ENCODE data around the gene MRPS18A.

MRPS18A gene

DNA sequence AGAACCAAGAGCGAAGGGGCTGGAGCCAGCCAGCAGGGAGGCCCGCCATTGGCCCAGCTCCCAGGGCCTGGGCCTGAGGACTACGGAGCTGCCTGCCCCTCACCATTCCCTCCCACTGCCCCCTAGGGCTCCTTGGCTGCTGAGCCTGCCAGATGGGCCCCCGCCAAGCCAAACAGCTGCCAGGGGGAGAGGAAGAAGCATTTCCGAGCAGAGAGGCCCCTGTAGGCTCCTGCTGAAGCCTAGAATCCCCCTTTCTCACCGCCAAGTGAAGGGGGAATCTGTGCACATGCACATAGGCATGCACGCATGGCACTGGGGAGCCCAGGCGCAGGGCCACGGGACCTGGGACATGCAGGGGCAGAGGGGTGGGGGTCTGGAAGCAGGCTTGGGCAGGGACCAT, 28.5 kb upstream of the MRPS18A start:
- Histone ChIP-seq H3K9me3 (no peaks in the 10 kb centered on the region), H3K4me3 (ENCODE audit: low read depth in 1 of 2, low read length in 1 of 2) (no peak overlapping the region), H3K36me3 (no peaks in the 10 kb centered on the region), H3K27ac (no peak overlapping the region), H3K4me1 (ENCODE audit: control insufficient read depth in 1 of 2, insufficient read depth in 1 of 2, low read depth in 1 of 2, low read length in 1 of 2) (no peaks in the 10 kb centered on the region), H3K27me3 (peaks cover 67% of the 10 kb centered on the region)
- TF ChIP-seq, protein P1, sequence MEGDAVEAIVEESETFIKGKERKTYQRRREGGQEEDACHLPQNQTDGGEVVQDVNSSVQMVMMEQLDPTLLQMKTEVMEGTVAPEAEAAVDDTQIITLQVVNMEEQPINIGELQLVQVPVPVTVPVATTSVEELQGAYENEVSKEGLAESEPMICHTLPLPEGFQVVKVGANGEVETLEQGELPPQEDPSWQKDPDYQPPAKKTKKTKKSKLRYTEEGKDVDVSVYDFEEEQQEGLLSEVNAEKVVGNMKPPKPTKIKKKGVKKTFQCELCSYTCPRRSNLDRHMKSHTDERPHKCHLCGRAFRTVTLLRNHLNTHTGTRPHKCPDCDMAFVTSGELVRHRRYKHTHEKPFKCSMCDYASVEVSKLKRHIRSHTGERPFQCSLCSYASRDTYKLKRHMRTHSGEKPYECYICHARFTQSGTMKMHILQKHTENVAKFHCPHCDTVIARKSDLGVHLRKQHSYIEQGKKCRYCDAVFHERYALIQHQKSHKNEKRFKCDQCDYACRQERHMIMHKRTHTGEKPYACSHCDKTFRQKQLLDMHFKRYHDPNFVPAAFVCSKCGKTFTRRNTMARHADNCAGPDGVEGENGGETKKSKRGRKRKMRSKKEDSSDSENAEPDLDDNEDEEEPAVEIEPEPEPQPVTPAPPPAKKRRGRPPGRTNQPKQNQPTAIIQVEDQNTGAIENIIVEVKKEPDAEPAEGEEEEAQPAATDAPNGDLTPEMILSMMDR (IDR thresholded peaks at IDR 0.05): no peak

DNA sequence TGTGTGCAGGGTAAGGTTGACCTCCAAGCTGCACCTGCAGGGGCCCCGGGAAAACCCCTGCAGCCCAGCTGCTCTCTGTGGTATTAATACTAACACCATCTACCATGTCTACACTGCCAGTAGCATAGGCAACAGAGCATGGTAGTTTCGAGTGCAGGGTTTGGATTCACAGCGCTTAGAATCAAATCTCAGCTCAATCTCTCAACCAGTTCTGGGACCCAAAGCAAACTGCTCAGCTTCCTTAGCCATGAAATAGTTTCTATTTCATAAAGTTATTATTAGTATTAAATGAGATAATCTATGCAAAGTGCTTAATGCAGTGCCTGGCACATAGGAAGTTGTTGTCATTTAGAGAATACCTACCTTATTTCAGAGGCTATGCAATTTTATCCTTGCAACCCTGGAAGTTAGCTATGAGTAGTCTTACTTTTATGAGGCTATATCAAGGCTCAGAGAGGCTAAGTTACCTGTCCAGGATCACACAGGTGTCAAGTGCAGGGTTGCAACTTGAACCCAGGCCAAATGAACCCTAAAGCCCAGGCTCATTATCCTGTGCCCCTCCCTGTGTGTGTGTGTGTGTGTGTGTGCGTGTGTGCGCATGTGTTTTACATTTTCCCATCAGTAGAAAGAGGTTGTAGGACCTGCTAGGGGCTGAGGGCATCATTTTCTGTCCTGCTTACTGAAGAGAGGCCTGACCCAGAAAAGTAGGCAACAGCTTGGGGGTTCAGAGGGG, 27.6 kb upstream of the MRPS18A start:
- TF ChIP-seq, protein P1 (IDR thresholded peaks at IDR 0.05): no peak
- H3K27ac ChIP-seq: no peak overlapping the region
- peaks cover 66% of the 10 kb centered on the region for H3K27me3 ChIP-seq
- no peaks in the 10 kb centered on the region for H3K9me3 ChIP-seq
- H3K4me3 ChIP-seq (ENCODE audit: low read depth in 1 of 2, low read length in 1 of 2): no peak overlapping the region
- no peaks in the 10 kb centered on the region for H3K36me3 ChIP-seq
- no peaks in the 10 kb centered on the region for H3K4me1 ChIP-seq (ENCODE audit: control insufficient read depth in 1 of 2, insufficient read depth in 1 of 2, low read depth in 1 of 2, low read length in 1 of 2)

DNA sequence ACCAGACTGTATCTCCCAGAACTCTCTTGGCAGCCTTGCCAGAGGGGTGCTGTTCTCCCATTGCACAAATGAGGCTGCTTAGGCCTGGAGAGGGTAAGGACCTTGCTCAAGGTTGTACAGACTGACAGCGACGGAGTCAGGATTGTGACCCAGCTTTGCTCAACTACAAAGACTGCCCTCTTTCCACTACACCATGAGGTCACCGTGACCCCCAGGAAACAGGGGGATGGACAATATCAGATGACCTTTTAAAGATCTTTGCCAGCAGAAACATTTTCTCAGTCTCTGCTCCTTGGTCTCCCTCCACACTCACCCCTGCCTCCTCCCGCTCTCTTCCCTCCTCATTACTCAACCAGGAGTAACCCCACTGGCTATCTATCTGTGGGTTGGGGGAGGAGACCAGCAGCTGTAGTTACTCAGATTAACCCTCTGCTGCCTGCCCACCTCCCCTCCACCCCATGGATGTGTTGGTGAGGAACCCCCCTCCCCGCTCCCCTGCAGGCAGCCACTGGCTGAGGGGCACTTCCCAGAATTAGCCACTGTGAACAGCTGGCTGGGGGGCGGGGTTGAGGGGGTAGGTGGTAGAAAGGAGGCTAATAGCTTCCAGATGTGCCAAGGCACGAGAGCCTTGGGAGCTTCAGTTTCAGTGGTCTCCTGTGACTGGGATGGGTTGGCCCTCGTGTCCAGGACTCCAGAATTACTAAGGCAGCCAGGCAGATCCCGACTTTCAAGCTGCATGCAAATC, 26.9 kb upstream of the MRPS18A start:
- H3K36me3 ChIP-seq: no peaks in the 10 kb centered on the region
- no peak overlapping the region for H3K27ac ChIP-seq
- H3K27me3 ChIP-seq: peaks cover 59% of the 10 kb centered on the region
- TF ChIP-seq, protein P1 (IDR thresholded peaks at IDR 0.05): no peak
- no peaks in the 10 kb centered on the region for H3K9me3 ChIP-seq
- H3K4me1 ChIP-seq (ENCODE audit: control insufficient read depth in 1 of 2, insufficient read depth in 1 of 2, low read depth in 1 of 2, low read length in 1 of 2): no peaks in the 10 kb centered on the region
- no peak overlapping the region for H3K4me3 ChIP-seq (ENCODE audit: low read depth in 1 of 2, low read length in 1 of 2)

DNA sequence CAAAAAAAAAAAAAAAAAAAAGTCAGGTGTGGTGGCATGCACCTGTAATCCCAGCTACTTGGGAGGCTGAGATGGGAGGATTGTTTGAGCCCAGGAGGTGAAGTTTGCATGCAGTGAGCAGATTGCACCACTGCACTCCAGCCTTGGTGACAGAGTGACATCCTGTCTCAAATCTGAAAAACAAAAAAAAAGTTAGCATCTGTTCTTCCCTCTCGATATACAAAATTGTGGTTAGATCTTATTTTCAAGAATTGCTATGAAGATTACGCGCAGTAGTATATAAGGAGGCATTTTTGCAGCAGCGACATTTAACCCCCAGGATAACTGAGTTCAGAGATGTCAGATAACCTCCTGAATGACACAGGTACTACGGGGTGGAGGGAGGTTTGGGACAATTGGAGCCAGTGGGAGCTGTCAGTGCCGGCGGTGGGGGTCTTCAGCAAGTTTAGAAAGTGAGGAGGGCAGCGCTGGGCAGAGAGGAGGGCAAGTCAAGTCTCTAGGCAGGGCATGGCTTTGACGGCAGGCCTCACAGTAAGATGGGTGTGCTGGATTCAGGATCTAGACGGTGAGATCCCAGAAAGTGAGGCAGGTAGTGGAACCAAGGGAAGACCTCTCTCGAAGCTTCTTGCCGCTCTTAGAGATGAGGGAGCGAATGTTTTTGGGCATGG, 26.2 kb upstream of the MRPS18A start:
- TF ChIP-seq, protein P1 (IDR thresholded peaks at IDR 0.05): no peak
- Histone ChIP-seq H3K4me1 (ENCODE audit: control insufficient read depth in 1 of 2, insufficient read depth in 1 of 2, low read depth in 1 of 2, low read length in 1 of 2) (no peaks in the 10 kb centered on the region), H3K27ac (no peak overlapping the region)

DNA sequence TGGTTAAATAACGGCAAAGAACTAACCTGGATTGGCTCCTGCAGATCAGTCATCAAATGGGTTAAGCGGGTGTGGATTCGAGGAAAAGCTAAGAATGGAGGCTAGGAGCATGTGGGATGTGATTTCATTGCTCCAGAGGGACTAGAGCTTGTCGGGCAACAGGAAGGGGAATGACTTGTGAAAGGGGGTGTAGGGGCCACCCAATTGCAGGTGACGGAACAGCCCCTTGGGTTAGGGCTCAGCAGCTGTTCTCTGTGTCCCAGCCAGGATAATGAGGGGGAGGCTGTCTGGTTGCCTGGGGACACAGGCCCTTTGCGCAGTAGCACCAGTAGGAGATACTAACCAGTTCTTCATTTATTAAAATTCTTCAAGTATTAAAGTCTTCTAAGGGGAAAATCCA, 25.0 kb upstream of the MRPS18A start:
- no peak overlapping the region for H3K27ac ChIP-seq
- no peaks in the 10 kb centered on the region for H3K4me1 ChIP-seq (ENCODE audit: control insufficient read depth in 1 of 2, insufficient read depth in 1 of 2, low read depth in 1 of 2, low read length in 1 of 2)
- H3K27me3 ChIP-seq: peaks cover 43% of the 10 kb centered on the region
- H3K9me3 ChIP-seq: no peaks in the 10 kb centered on the region
- H3K36me3 ChIP-seq: no peaks in the 10 kb centered on the region
- no peak overlapping the region for H3K4me3 ChIP-seq (ENCODE audit: low read depth in 1 of 2, low read length in 1 of 2)
- TF ChIP-seq, protein P1 (IDR thresholded peaks at IDR 0.05): no peak

More for the DNA sequence above, 26.2 kb upstream of the MRPS18A start:
- Histone ChIP-seq H3K9me3 (no peaks in the 10 kb centered on the region), H3K4me3 (ENCODE audit: low read depth in 1 of 2, low read length in 1 of 2) (no peak overlapping the region), H3K27me3 (peaks cover 52% of the 10 kb centered on the region), H3K36me3 (no peaks in the 10 kb centered on the region)
